ENCODE data around the gene HIRA. TPM values are rescaled to one million over a fixed set of nuclear protein-coding genes. Genes with fewer than 3 reads are reported as not detected.

Gene HIRA
- total and polyA plus RNA-seq, 9 of the 15 experiments (the other 6 are each of a cell fraction or from before 2014, with no cell fraction given): 0.96 to 132 (median 58.4) TPM

DNA sequence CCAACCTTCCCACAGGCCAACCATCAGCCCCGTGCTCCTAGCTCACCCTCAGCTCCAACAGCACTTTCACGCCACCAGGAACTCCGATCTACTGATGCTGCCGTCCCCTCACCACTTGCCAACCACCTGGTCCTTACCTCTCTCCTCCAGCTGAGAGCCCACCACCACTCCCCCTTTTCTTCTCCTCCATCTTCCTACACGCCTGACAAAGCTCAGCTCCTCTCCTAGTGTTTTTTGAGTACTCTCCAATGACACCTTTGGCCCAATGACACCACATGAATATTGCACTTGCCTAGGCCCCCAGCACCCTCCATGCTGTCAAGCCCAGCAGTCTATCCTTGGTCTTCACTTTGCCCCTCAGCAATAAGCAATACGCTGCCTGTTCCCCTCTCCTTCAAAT lies 30.7 kb downstream of the HIRA start:
- WGBS (ENCODE audit: insufficient coverage, low coverage, missing lambda C conversion rate): 93% methylated on average over 6 of the region's 6 CpGs
- Histone ChIP-seq H2AFZ (ENCODE audit: low read depth, low read length) (no peak overlapping the region), H3K4me2 (ENCODE audit: insufficient read depth, low read length) (no peak overlapping the region), H3K9ac (ENCODE audit: insufficient read depth in 1 of 2, low read depth in 2 of 2, low read length in 2 of 2) (0 out of 4 replicates have a peak overlapping the region, but pooled peaks of 1 of the 2 experiments have one; percentile 5), H3K27ac (ENCODE audit: extremely low read depth, low read depth, low read length) (no peak overlapping the region), H3K79me2 (ENCODE audit: control insufficient read depth, insufficient read depth, low read length) (peaks cover 6% of the 10 kb centered on the region; the same call in 2 of the 3 replicates), H3K4me3 (no peak overlapping the region), H3K9me3 (replicated peaks; ENCODE audit: control insufficient read depth, insufficient read depth, low read depth, low read length) (no peaks in the 10 kb centered on the region), H4K20me1 (replicated peaks; ENCODE audit: control insufficient read depth, insufficient read depth, low read length) (0 out of 2 replicates have a peak, but pooled peaks cover 5% of the 10 kb centered on the region), H3K27me3 (ENCODE audit: control insufficient read depth in 2 of 2, insufficient read depth in 2 of 2, low read length in 2 of 2) (no peaks in the 10 kb centered on the region), H3K9me1 (ENCODE audit: control insufficient read depth, insufficient read depth, low read length) (peaks cover 8% of the 10 kb centered on the region), H3K36me3 (ENCODE audit: control insufficient read depth, insufficient read depth, low read length) (peaks cover 92% of the 10 kb centered on the region), H3K4me1 (replicated peaks in 1 of 2; ENCODE audit: control insufficient read depth in 2 of 2, insufficient read depth in 2 of 2, low read length in 2 of 2) (peaks cover 34 to 39% of the 10 kb centered on the region in 2 experiments)
- CTCF ChIA-PET (ENCODE audit: low intra/inter-chr PET ratio): no interaction called here
- in situ Hi-C loops (cut with MboI) (no loop called here), intact Hi-C loops (cut with micrococcal nuclease) (no loop called here)
- FAIRE-seq (no peak), ATAC-seq (no peak), DNase-seq (ENCODE audit: extremely low read depth in 1 of 4, low spot score in 3 of 4) (no peak)
- no TSS peak for BruUV-seq (replicated peaks)
- POLR2A ChIA-PET: interaction anchor here (0.5 to 15.8 kb wide), 8 partner anchors 8 to 221 kb away, joined by 3 to 245 read pairs (median 3); partner anchors contain the start of genes HIRA and MRPL40
- no peak for TF ChIP-seq POLR2H (tag; IDR thresholded peaks at IDR 0.05; ENCODE audit: low read depth)
- TF ChIP-seq, protein P1, sequence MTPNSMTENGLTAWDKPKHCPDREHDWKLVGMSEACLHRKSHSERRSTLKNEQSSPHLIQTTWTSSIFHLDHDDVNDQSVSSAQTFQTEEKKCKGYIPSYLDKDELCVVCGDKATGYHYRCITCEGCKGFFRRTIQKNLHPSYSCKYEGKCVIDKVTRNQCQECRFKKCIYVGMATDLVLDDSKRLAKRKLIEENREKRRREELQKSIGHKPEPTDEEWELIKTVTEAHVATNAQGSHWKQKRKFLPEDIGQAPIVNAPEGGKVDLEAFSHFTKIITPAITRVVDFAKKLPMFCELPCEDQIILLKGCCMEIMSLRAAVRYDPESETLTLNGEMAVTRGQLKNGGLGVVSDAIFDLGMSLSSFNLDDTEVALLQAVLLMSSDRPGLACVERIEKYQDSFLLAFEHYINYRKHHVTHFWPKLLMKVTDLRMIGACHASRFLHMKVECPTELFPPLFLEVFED (CRISPR knock-in tag; conservative IDR thresholded peaks at IDR 0.05): peak; percentile 80; the same call in 1 of the 2 replicates
- TF ChIP-seq, protein P2, sequence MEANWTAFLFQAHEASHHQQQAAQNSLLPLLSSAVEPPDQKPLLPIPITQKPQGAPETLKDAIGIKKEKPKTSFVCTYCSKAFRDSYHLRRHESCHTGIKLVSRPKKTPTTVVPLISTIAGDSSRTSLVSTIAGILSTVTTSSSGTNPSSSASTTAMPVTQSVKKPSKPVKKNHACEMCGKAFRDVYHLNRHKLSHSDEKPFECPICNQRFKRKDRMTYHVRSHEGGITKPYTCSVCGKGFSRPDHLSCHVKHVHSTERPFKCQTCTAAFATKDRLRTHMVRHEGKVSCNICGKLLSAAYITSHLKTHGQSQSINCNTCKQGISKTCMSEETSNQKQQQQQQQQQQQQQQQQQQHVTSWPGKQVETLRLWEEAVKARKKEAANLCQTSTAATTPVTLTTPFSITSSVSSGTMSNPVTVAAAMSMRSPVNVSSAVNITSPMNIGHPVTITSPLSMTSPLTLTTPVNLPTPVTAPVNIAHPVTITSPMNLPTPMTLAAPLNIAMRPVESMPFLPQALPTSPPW (CRISPR knock-in tag; IDR thresholded peaks at IDR 0.05): no peak
- TF ChIP-seq, protein P3, sequence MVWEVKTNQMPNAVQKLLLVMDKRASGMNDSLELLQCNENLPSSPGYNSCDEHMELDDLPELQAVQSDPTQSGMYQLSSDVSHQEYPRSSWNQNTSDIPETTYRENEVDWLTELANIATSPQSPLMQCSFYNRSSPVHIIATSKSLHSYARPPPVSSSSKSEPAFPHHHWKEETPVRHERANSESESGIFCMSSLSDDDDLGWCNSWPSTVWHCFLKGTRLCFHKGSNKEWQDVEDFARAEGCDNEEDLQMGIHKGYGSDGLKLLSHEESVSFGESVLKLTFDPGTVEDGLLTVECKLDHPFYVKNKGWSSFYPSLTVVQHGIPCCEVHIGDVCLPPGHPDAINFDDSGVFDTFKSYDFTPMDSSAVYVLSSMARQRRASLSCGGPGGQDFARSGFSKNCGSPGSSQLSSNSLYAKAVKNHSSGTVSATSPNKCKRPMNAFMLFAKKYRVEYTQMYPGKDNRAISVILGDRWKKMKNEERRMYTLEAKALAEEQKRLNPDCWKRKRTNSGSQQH (CRISPR knock-in tag; IDR thresholded peaks at IDR 0.05): 0 out of 2 replicates have a peak, but pooled peaks have one; percentile 52
- TF ChIP-seq CBX3 (IDR thresholded peaks at IDR 0.05; ENCODE audit: borderline replicate concordance in 1 of 2, low read length in 2 of 2): peak in 1 of 2 experiments; percentile 33; a peak in 1 of 3 replicates
- TF ChIP-seq IFI16 (CRISPR knock-in tag; IDR thresholded peaks at IDR 0.05): peak; percentile 16; the same call in 1 of the 2 replicates
- TF ChIP-seq, protein P4, sequence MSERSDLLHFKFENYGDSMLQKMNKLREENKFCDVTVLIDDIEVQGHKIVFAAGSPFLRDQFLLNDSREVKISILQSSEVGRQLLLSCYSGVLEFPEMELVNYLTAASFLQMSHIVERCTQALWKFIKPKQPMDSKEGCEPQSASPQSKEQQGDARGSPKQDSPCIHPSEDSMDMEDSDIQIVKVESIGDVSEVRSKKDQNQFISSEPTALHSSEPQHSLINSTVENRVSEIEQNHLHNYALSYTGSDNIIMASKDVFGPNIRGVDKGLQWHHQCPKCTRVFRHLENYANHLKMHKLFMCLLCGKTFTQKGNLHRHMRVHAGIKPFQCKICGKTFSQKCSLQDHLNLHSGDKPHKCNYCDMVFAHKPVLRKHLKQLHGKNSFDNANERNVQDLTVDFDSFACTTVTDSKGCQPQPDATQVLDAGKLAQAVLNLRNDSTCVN (CRISPR knock-in tag; IDR thresholded peaks at IDR 0.05): peak; percentile 90; the same call in 1 of the 2 replicates
- no peak for TF ChIP-seq ETS2 (tag; IDR thresholded peaks at IDR 0.05; ENCODE audit: borderline replicate concordance, poor library complexity, severe bottlenecking)
- TF ChIP-seq, protein P5, sequence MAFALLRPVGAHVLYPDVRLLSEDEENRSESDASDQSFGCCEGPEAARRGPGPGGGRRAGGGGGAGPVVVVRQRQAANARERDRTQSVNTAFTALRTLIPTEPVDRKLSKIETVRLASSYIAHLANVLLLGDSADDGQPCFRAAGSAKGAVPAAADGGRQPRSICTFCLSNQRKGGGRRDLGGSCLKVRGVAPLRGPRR (CRISPR knock-in tag; IDR thresholded peaks at IDR 0.05): peak; percentile 58; the same call in 1 of the 2 replicates
- TF ChIP-seq NCOA6 (IDR thresholded peaks at IDR 0.05): no peak
- TF ChIP-seq OTX1 (CRISPR knock-in tag; IDR thresholded peaks at IDR 0.05): peak; percentile 70; the same call in 1 of the 2 replicates
- TF ChIP-seq ZNF143 (CRISPR knock-in tag; IDR thresholded peaks at IDR 0.05): no peak
- 0 out of 2 replicates have a peak, but pooled peaks have one; percentile 49 for TF ChIP-seq ELF4 (CRISPR knock-in tag; IDR thresholded peaks at IDR 0.05)
- no peak for TF ChIP-seq KAT7 (CRISPR knock-in tag; IDR thresholded peaks at IDR 0.05; ENCODE audit: borderline replicate concordance)
- TF ChIP-seq SNRNP70 (optimal IDR thresholded peaks at IDR 0.05; ENCODE audit: low read depth, low read length): no peak
- no peak for TF ChIP-seq RB1 (IDR thresholded peaks at IDR 0.05; ENCODE audit: low read depth)
- TF ChIP-seq PML (IDR thresholded peaks at IDR 0.05; ENCODE audit: low read length): no peak
